T-helper 2 cell treated with Interferon-gamma antibody and Interleukin-4, amounts not matched to agents 5 μg/mL and 100 μg/mL, for 36 hours (primary cell): ENCODE data around the gene TCEAL4.

Experiments
- DNase-seq: peaks from one replicate; pipeline ENCODE4 v3.0.0; 2021; ENCODE audit warnings: low spot score
- H3K27ac Mint-ChIP-seq: one replicate; pipeline ENCODE4 v1.8.0; 2021; ENCODE audit warnings: mild to moderate bottlenecking, mixed read lengths
- H3K27me3 Mint-ChIP-seq: one replicate; pipeline ENCODE4 v1.8.0; 2021; ENCODE audit warnings: low read depth, mixed read lengths
- H3K36me3 Mint-ChIP-seq: one replicate; pipeline ENCODE4 v1.8.0; 2021; ENCODE audit warnings: low read depth, mixed read lengths
- H3K4me1 Mint-ChIP-seq: one replicate; pipeline ENCODE4 v1.8.0; 2021; ENCODE audit warnings: low read depth, mixed read lengths
- H3K4me3 Mint-ChIP-seq: one replicate; pipeline ENCODE4 v1.8.0; 2022; ENCODE audit warnings: mild to moderate bottlenecking, moderate library complexity, mixed read lengths
- H3K9me3 Mint-ChIP-seq: one replicate; pipeline ENCODE4 v1.8.0; 2021; ENCODE audit warnings: mixed read lengths

Gene TCEAL4

DNA sequence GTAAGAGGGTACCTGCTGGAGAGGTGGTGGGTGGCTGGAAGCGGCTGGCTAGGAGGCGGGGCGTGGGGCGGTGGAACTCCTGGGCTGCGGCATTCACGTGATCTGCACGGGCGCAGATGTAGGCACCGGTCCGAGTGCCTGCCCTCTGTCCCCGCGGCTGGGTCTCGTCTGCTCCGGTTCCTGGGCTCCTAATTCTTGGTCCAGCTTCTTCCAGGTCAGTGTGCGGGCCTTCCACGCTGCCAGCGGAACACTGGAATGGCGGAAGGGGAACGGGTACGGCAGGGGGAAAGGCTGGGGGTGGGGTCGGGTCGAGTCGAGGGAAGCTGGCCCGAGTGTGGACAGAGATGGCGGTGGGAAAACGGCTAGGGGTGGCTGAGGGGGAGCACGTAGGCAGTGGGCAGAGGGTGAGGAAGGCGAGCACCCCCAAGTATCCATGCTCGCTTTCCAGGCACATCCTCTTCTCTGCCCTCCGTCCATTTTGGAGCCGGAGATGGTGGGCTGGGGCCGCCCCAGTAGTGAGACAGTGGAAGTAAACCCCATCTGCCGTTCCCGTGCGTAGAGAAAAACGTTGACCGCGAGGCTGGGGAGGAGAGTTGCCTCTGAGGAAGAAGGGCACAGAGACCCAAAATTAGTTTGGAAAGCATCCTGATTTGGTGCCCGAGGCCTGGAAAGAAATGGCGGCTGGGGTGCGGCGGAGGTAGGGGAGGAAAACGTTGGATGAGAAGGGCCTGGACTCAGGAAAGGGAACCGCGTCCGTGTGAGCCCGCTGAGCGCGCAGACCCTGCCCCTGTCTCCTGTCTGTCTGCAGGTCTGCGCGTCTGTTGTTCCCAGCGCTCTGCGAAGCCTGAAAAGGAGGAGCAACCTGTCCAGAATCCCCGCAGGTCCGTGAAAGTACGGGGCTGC is at the start of gene TCEAL4:
Gene TCEAL4 (plus strand): TSS at position 105 of the 903 bp plus-strand sequence. CDS start 1,161 bp downstream, outside the sequence.
- Mint-ChIP-seq H3K4me1 (peaks cover 2% of the 10 kb centered on the region), H3K27ac (no peak within 1 kb of the TSS), H3K36me3 (no peaks in the 10 kb centered on the region), H3K4me3 (peak within 1 kb of the TSS; percentile 84), H3K9me3 (no peaks in the 10 kb centered on the region), H3K27me3 (peaks cover 8% of the 10 kb centered on the region)
- no peak for DNase-seq

DNA sequence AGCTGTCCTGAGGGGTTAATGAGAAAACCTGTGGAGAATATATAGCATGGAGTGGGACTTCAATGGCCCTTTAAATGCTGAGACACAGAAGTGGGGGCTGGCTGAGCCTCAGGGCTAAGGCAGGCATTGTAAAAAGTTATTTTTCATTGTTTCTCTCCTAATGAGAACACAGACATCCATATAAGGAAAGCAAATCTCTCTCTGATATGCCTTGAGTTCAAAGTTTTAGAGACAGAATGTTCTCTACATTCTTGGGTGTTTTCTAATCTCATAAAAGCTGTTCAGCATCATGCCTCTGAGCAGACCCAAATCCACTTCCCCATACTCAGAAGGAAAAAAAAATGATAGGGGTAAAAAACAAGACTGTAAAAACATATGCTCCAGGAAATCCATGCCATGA is 49.2 kb upstream of the TCEAL4 start:
- no peak overlapping the region for H3K4me3 Mint-ChIP-seq
- H3K27ac Mint-ChIP-seq = no peak overlapping the region
- H3K9me3 Mint-ChIP-seq = no peaks in the 10 kb centered on the region
- DNase-seq = no peak
- peaks cover 4% of the 10 kb centered on the region for H3K4me1 Mint-ChIP-seq
- no peaks in the 10 kb centered on the region for H3K27me3 Mint-ChIP-seq
- no peaks in the 10 kb centered on the region for H3K36me3 Mint-ChIP-seq

DNA sequence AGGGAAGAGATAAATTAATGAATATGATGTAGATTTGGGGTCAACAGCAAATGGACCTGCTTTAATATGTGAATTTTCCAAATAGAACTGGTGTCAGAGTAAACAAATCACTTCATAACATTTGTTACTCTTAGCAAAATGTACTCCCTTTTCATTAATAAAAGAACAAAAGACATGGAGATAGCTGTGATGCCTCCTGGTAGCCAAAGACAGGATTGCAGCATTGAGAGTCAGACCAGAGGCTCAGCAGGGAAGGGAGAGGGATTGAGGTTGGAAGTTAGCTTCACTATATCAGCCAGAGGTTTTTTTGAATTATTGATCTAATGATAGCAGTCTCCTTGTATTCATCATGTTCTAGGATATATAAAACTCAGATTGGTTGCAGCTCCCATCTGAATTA is 48.6 kb upstream of the TCEAL4 start:
- H3K27me3 Mint-ChIP-seq = no peaks in the 10 kb centered on the region
- no peak overlapping the region for H3K27ac Mint-ChIP-seq
- H3K9me3 Mint-ChIP-seq = no peaks in the 10 kb centered on the region
- H3K36me3 Mint-ChIP-seq = no peaks in the 10 kb centered on the region
- H3K4me1 Mint-ChIP-seq = peaks cover 4% of the 10 kb centered on the region
- H3K4me3 Mint-ChIP-seq = no peak overlapping the region
- no peak for DNase-seq

DNA sequence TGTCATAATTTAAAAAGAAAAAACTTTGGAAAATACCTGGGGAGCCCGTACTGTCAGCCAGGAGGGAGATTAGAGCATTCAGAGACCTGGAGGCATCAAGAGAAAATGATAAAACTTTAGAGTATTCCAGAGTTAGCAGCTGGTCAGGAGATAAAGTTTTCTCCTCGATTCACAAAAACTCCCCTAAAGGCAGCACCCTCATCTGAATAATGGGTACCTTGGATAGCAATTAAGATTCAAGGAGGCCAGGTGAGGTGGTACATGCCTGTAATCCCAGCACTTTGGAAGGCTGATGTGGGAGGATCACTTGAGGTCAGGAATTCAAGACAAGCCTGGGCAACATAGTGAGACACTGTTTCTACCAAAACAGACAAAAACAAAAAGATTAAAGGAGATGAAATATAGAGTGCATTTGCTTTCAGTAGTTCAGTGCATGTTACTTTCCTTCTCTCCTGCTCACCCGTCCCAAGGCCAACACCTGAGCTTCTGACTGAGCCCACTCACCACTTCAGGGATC is 47.4 kb upstream of the TCEAL4 start:
- Mint-ChIP-seq H3K9me3 (no peaks in the 10 kb centered on the region), H3K4me1 (peaks cover 4% of the 10 kb centered on the region), H3K27ac (no peak overlapping the region), H3K36me3 (no peaks in the 10 kb centered on the region), H3K27me3 (no peaks in the 10 kb centered on the region), H3K4me3 (no peak overlapping the region)
- no peak for DNase-seq

DNA sequence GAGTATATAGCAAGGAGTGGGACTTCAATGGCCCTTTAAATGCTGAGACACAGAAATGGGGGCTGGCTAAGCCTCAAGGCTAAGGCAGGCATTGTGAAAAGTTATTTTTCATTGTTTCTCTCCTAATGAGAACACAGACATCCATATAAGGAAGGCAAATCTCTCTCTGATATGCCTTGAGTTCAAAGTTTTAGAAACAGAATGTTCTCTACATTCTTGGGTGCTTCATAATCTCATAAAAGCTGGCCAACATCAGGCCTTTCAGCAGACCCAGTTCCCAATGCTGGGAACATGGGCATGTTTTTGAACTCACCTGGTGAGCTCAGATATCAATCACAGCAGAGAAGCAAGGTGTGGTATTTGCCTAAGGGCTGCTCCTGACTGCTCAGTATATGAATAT is 46.6 kb upstream of the TCEAL4 start:
- Mint-ChIP-seq H3K9me3 (no peaks in the 10 kb centered on the region), H3K27ac (no peak overlapping the region), H3K36me3 (no peaks in the 10 kb centered on the region), H3K4me3 (no peak overlapping the region), H3K27me3 (no peaks in the 10 kb centered on the region), H3K4me1 (peaks cover under 1% of the 10 kb centered on the region)
- DNase-seq = no peak

DNA sequence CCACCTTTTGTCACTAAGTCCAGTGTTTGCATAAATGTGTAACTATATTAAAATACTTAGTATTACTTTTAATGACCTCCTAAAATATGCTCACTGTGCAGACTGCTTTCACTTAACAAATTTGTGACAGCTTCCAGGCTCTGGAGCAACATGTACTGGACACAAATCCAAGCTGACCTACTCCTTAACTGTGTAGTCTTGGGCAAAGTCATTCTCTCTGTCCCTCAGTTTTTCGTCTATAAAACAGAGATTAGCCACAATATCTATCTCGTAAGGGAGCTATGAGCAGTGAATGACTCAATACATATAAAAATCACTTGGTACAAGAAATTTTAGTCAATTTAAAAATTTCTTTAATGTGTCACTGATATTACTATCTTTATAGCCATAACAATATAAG is 45.6 kb upstream of the TCEAL4 start:
- Mint-ChIP-seq H3K36me3 (no peaks in the 10 kb centered on the region), H3K4me1 (no peaks in the 10 kb centered on the region), H3K9me3 (no peaks in the 10 kb centered on the region), H3K27me3 (no peaks in the 10 kb centered on the region), H3K27ac (no peak overlapping the region), H3K4me3 (no peak overlapping the region)
- DNase-seq = no peak

DNA sequence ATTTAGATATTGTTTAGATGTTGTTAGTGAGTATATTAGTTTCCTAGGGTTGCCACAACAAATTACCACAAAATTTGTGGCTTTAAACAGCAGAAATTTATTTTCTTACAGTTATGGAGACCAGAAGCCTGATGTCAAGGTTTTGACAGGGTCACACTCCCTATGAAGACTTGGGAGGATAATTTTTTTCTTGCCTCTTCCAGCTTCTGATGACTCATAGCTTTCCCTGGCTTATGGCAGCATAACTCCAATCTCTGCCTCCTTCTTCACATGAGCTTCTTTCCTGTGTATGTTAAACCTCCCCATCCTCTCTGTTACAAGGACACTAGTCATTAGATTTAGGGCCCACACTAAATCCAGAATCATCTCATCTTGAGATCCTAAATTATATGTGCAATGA is 45.2 kb upstream of the TCEAL4 start:
- DNase-seq = no peak
- Mint-ChIP-seq H3K27me3 (no peaks in the 10 kb centered on the region), H3K36me3 (no peaks in the 10 kb centered on the region), H3K27ac (no peak overlapping the region), H3K9me3 (no peaks in the 10 kb centered on the region), H3K4me1 (no peaks in the 10 kb centered on the region), H3K4me3 (no peak overlapping the region)

DNA sequence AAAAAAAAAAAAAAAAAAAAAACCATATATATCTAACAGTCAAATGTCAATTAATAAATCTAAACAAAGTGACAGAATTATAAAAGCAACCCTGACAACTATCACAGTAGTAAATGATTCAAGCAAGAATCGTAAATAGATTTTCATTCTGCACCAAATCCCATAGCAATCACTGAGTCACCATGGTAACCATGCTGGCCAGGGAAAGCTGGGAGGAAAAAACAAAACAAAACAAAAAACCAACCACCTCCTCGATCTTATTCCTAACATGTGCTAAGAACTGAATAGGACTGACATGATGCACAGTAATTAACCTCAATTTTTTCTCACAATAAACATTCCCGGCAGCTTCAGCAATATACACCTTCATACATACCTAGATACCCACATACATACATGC is 35.4 kb upstream of the TCEAL4 start:
- H3K4me1 Mint-ChIP-seq = peaks cover 6% of the 10 kb centered on the region
- H3K4me3 Mint-ChIP-seq = no peak overlapping the region
- no peak overlapping the region for H3K27ac Mint-ChIP-seq
- H3K27me3 Mint-ChIP-seq = no peaks in the 10 kb centered on the region
- H3K9me3 Mint-ChIP-seq = no peaks in the 10 kb centered on the region
- H3K36me3 Mint-ChIP-seq = no peaks in the 10 kb centered on the region
- DNase-seq = no peak

DNA sequence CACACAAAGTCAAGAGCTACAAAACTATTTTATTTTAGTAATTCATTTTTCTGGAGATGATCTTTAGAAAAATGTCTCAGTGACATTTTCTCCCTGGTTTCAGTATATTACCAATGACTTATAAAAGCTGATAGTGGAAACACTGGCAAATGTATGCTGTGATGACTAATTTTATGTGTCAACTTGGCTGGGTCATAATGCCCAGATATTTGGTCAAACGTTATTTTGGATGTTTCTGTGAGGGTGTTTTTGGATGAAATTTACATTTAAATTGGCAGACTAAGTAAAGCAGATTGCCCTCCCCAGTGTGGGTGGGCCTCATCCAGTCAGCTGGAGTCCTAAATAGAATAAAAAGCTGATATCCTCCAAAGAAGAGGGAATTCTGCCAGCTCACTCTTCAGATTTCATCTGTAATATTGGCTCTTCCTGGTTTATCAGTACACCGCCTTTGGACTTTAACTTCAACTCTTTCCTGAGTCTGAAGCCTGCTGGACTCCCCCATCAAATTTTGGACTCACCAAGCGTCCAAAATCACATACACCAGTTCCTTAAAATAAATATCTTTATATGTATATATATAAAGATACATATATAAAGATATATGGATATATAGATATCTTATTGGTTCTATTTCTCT is 34.8 kb upstream of the TCEAL4 start:
- H3K4me3 Mint-ChIP-seq = no peak overlapping the region
- H3K36me3 Mint-ChIP-seq = no peaks in the 10 kb centered on the region
- H3K9me3 Mint-ChIP-seq = no peaks in the 10 kb centered on the region
- no peak for DNase-seq
- H3K27me3 Mint-ChIP-seq = no peaks in the 10 kb centered on the region
- no peak overlapping the region for H3K27ac Mint-ChIP-seq
- H3K4me1 Mint-ChIP-seq = peaks cover 8% of the 10 kb centered on the region

DNA sequence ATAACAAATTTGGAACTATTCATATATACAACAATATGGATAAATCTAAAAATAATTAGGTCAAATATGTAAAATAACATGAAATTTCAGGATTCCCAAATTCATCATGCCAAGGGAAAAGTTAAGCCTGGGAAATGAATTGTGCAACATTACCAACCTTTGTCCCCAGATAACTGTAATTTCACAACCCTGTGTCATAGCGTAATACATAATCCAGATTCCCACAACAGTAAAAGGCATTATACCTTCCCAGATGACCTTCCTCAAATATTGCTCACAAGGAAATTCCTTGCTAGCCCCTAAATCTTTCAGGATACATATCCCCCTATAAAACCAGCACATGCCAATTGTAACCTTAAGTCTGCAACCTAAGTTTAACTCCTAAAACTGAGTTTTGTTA is 33.1 kb upstream of the TCEAL4 start:
- Mint-ChIP-seq H3K4me3 (no peak overlapping the region), H3K9me3 (no peaks in the 10 kb centered on the region), H3K4me1 (peaks cover 8% of the 10 kb centered on the region), H3K27me3 (no peaks in the 10 kb centered on the region), H3K36me3 (no peaks in the 10 kb centered on the region), H3K27ac (no peak overlapping the region)
- no peak for DNase-seq

DNA sequence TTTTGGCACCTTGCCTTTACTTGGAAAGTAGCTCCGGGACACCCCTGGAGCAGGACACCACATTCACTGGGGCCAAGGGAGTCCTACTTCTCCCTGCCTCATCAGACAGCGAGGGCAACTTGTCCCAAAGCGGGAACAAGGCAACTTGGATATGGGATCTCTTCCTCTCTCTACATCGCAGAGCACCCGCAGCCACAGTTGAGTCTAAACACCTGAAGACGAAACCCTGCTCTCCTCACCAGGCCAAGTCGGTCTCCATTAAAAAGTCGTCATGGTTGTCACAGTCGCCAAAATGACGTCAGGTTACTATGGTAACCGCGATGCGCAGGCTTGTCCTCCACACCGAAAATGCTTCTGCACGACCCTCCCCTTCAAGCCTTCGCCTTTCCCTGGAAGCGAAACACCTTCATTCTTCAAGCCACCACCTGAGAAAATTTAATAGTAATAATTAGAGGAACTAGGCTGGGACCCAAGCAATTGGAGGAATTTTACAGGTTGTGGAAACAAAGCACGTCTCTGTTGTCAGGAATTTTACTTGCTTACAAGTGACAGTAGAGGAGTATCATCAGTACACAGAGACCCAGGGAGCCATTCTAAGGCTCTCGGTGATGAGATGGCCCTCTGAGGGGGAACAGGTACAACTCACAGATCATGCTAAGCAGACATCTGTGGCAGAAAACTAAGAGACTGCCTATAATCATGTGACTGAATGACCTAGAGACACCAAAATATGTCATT is 30.5 kb upstream of the TCEAL4 start:
- peak; percentile 49 for DNase-seq
- peak overlapping the region; percentile 87 for H3K4me3 Mint-ChIP-seq
- no peaks in the 10 kb centered on the region for H3K9me3 Mint-ChIP-seq
- no peaks in the 10 kb centered on the region for H3K36me3 Mint-ChIP-seq
- peaks cover 8% of the 10 kb centered on the region for H3K4me1 Mint-ChIP-seq
- H3K27ac Mint-ChIP-seq = peak overlapping the region; percentile 89
- H3K27me3 Mint-ChIP-seq = no peaks in the 10 kb centered on the region

DNA sequence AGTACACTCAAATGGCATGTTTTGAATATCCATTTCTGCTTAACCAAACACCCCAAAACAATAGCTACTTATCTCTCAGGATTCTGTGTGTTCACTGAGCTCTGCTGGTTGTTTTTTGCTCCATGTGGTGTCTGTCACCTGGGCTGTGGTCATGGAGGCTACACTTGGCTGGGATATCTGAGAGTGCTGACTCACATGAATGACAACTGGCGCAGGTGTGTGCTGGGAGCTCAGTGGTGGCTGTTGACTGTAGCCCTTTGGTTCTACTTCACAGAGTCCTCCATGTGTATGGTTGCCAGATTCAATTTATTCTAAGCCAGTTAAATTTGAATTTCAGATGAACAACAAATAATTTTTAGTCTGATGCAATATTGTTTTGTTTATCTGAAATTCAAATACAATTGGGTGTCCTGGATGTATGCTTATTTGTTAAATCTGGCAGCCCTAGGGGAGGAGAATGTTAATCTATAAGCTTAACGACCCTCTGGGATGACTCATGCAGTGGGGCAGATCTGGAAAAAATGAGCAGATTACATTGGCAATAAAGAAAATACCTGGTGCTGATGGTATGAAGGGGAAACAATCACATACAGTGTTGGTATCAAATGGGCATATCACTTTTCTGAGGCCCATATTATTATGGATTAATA is 28.2 kb upstream of the TCEAL4 start:
- no peaks in the 10 kb centered on the region for H3K27me3 Mint-ChIP-seq
- H3K4me3 Mint-ChIP-seq = no peak overlapping the region
- H3K36me3 Mint-ChIP-seq = no peaks in the 10 kb centered on the region
- DNase-seq = no peak
- no peak overlapping the region for H3K27ac Mint-ChIP-seq
- no peaks in the 10 kb centered on the region for H3K9me3 Mint-ChIP-seq
- H3K4me1 Mint-ChIP-seq = peaks cover 8% of the 10 kb centered on the region

DNA sequence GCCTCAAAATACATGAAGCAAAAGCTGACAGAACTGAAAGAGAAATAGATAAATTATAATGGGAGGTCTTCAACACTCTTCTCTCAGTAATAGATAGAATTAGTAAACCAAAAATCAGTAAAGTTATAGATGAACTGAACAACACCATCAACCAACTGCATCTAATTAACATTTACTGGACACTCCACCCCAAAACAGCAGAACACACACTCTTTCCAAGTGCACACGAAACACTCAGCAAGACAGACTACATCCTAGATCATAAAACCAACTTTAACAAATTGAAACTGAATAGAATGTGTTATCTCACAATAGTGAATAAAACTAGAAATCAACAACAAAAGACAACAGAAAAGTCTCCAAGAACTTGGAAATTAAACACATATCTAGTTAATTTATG is 25.1 kb upstream of the TCEAL4 start:
- Mint-ChIP-seq H3K4me1 (no peaks in the 10 kb centered on the region), H3K36me3 (no peaks in the 10 kb centered on the region), H3K9me3 (no peaks in the 10 kb centered on the region), H3K4me3 (no peak overlapping the region), H3K27ac (no peak overlapping the region), H3K27me3 (peaks cover 5% of the 10 kb centered on the region)
- DNase-seq = no peak
